ENCODE data around the gene RABL6.

Gene RABL6

GRCh38 chr9:136814725-136815421 lies 7.1 kb downstream of the RABL6 start:
- H3K9ac ChIP-seq (ENCODE audit: low read depth, low read length): no peak overlapping the region
- peaks cover 7% of the 10 kb centered on the region for H3K36me3 ChIP-seq (ENCODE audit: control insufficient read depth, insufficient read depth, low read length)
- no peak overlapping the region for H3K4me3 ChIP-seq (ENCODE audit: low read depth, low read length)
- no peaks in the 10 kb centered on the region for H3K27me3 ChIP-seq (ENCODE audit: control insufficient read depth, insufficient read depth, low read length)
- H3K9me3 ChIP-seq (ENCODE audit: control insufficient read depth, insufficient read depth, low read length): no peaks in the 10 kb centered on the region
- H3K4me1 ChIP-seq (ENCODE audit: control insufficient read depth, insufficient read depth, low read length): no peaks in the 10 kb centered on the region

GRCh38 chr9:136815422-136815782 lies 7.7 kb downstream of the RABL6 start:
- Histone ChIP-seq H3K4me1 (ENCODE audit: control insufficient read depth, insufficient read depth, low read length) (no peaks in the 10 kb centered on the region), H3K9me3 (ENCODE audit: control insufficient read depth, insufficient read depth, low read length) (no peaks in the 10 kb centered on the region), H3K9ac (ENCODE audit: low read depth, low read length) (no peak overlapping the region), H3K4me3 (ENCODE audit: low read depth, low read length) (no peak overlapping the region), H3K27me3 (ENCODE audit: control insufficient read depth, insufficient read depth, low read length) (no peaks in the 10 kb centered on the region), H3K36me3 (ENCODE audit: control insufficient read depth, insufficient read depth, low read length) (peaks cover 7% of the 10 kb centered on the region)

GRCh38 chr9:136820971-136821825 lies 13.4 kb downstream of the RABL6 start:
- Histone ChIP-seq H3K36me3 (ENCODE audit: control insufficient read depth, insufficient read depth, low read length) (peaks cover 19% of the 10 kb centered on the region), H3K27me3 (ENCODE audit: control insufficient read depth, insufficient read depth, low read length) (no peaks in the 10 kb centered on the region), H3K4me3 (ENCODE audit: low read depth, low read length) (peak overlapping the region; percentile 20), H3K9ac (ENCODE audit: low read depth, low read length) (peak overlapping the region; percentile 57), H3K4me1 (ENCODE audit: control insufficient read depth, insufficient read depth, low read length) (no peaks in the 10 kb centered on the region), H3K9me3 (ENCODE audit: control insufficient read depth, insufficient read depth, low read length) (no peaks in the 10 kb centered on the region)

GRCh38 chr9:136821826-136822544 lies 14.2 kb downstream of the RABL6 start:
- Histone ChIP-seq H3K36me3 (ENCODE audit: control insufficient read depth, insufficient read depth, low read length) (peaks cover 26% of the 10 kb centered on the region), H3K4me3 (ENCODE audit: low read depth, low read length) (peak overlapping the region; percentile 20), H3K27me3 (ENCODE audit: control insufficient read depth, insufficient read depth, low read length) (no peaks in the 10 kb centered on the region), H3K9ac (ENCODE audit: low read depth, low read length) (peak overlapping the region; percentile 57), H3K9me3 (ENCODE audit: control insufficient read depth, insufficient read depth, low read length) (no peaks in the 10 kb centered on the region), H3K4me1 (ENCODE audit: control insufficient read depth, insufficient read depth, low read length) (no peaks in the 10 kb centered on the region)

- H3K4me1 ChIP-seq (ENCODE audit: control insufficient read depth, insufficient read depth, low read length): no peaks in the 10 kb centered on the region
- no peak overlapping the region for H3K9ac ChIP-seq (ENCODE audit: low read depth, low read length)
- no peaks in the 10 kb centered on the region for H3K27me3 ChIP-seq (ENCODE audit: control insufficient read depth, insufficient read depth, low read length)
- peaks cover 28% of the 10 kb centered on the region for H3K36me3 ChIP-seq (ENCODE audit: control insufficient read depth, insufficient read depth, low read length)
- no peaks in the 10 kb centered on the region for H3K9me3 ChIP-seq (ENCODE audit: control insufficient read depth, insufficient read depth, low read length)
- no peak overlapping the region for H3K4me3 ChIP-seq (ENCODE audit: low read depth, low read length)
Measured at GRCh38 chr9:136823136-136824046, 15.6 kb downstream of the RABL6 start.

GRCh38 chr9:136824496-136825225 lies 16.9 kb downstream of the RABL6 start:
- no peak overlapping the region for H3K4me3 ChIP-seq (ENCODE audit: low read depth, low read length)
- no peaks in the 10 kb centered on the region for H3K9me3 ChIP-seq (ENCODE audit: control insufficient read depth, insufficient read depth, low read length)
- no peaks in the 10 kb centered on the region for H3K27me3 ChIP-seq (ENCODE audit: control insufficient read depth, insufficient read depth, low read length)
- no peak overlapping the region for H3K9ac ChIP-seq (ENCODE audit: low read depth, low read length)
- peaks cover 39% of the 10 kb centered on the region for H3K36me3 ChIP-seq (ENCODE audit: control insufficient read depth, insufficient read depth, low read length)
- H3K4me1 ChIP-seq (ENCODE audit: control insufficient read depth, insufficient read depth, low read length): no peaks in the 10 kb centered on the region

- no peak overlapping the region for H3K9ac ChIP-seq (ENCODE audit: low read depth, low read length)
- peaks cover 48% of the 10 kb centered on the region for H3K36me3 ChIP-seq (ENCODE audit: control insufficient read depth, insufficient read depth, low read length)
- no peak overlapping the region for H3K4me3 ChIP-seq (ENCODE audit: low read depth, low read length)
- no peaks in the 10 kb centered on the region for H3K27me3 ChIP-seq (ENCODE audit: control insufficient read depth, insufficient read depth, low read length)
- H3K4me1 ChIP-seq (ENCODE audit: control insufficient read depth, insufficient read depth, low read length): no peaks in the 10 kb centered on the region
- no peaks in the 10 kb centered on the region for H3K9me3 ChIP-seq (ENCODE audit: control insufficient read depth, insufficient read depth, low read length)
Measured at GRCh38 chr9:136825295-136826187, 17.8 kb downstream of the RABL6 start.

- H3K36me3 ChIP-seq (ENCODE audit: control insufficient read depth, insufficient read depth, low read length): peaks cover 53% of the 10 kb centered on the region
Measured at GRCh38 chr9:136826188-136826541, 18.4 kb downstream of the RABL6 start.

GRCh38 chr9:136826703-136827582 lies 19.2 kb downstream of the RABL6 start:
- Histone ChIP-seq H3K9me3 (ENCODE audit: control insufficient read depth, insufficient read depth, low read length) (no peaks in the 10 kb centered on the region), H3K36me3 (ENCODE audit: control insufficient read depth, insufficient read depth, low read length) (peaks cover 60% of the 10 kb centered on the region), H3K27me3 (ENCODE audit: control insufficient read depth, insufficient read depth, low read length) (no peaks in the 10 kb centered on the region), H3K4me3 (ENCODE audit: low read depth, low read length) (no peak overlapping the region), H3K4me1 (ENCODE audit: control insufficient read depth, insufficient read depth, low read length) (no peaks in the 10 kb centered on the region), H3K9ac (ENCODE audit: low read depth, low read length) (no peak overlapping the region)

More at GRCh38 chr9:136826188-136826541, 18.4 kb downstream of the RABL6 start:
- Histone ChIP-seq H3K27me3 (ENCODE audit: control insufficient read depth, insufficient read depth, low read length) (no peaks in the 10 kb centered on the region), H3K4me3 (ENCODE audit: low read depth, low read length) (no peak overlapping the region), H3K9ac (ENCODE audit: low read depth, low read length) (no peak overlapping the region), H3K9me3 (ENCODE audit: control insufficient read depth, insufficient read depth, low read length) (no peaks in the 10 kb centered on the region), H3K4me1 (ENCODE audit: control insufficient read depth, insufficient read depth, low read length) (no peaks in the 10 kb centered on the region)

All from iPS-15b (cell line).